HFFc6 (cell line): ENCODE results near the gene TXNRD2. TPM values are rescaled to one million over a fixed set of nuclear protein-coding genes. Genes with fewer than 3 reads are reported as not detected.
A peak's percentile ranks its signal among the peaks of the same experiment; 100 is the strongest.

Source experiments
- DNase-seq: peaks from one replicate; pipeline ENCODE4 v3.0.0-alpha.2; 2018
- H3K27ac Mint-ChIP-seq: 2 replicates; pipeline ENCODE4 v1.8.0; 2020; ENCODE audit warnings: mild to moderate bottlenecking, mixed read lengths
- H3K27me3 Mint-ChIP-seq: 2 replicates; pipeline ENCODE4 v1.8.0; 2021; ENCODE audit warnings: mild to moderate bottlenecking, moderate library complexity, mixed read lengths; ENCODE audit not compliant: insufficient read depth
- H3K36me3 Mint-ChIP-seq: 2 replicates; pipeline ENCODE4 v1.8.0; 2021; ENCODE audit warnings: low read depth, mixed read lengths
- H3K4me1 Mint-ChIP-seq: 2 replicates; pipeline ENCODE4 v1.8.0; 2020; ENCODE audit warnings: low read depth, mixed read lengths
- H3K4me3 Mint-ChIP-seq: 2 replicates; pipeline ENCODE4 v1.8.0; 2020; ENCODE audit warnings: mild to moderate bottlenecking, moderate library complexity, mixed read lengths
- H3K9me3 Mint-ChIP-seq: 2 replicates; pipeline ENCODE4 v1.8.0; 2020; ENCODE audit warnings: mild to moderate bottlenecking, mixed read lengths
- long read RNA-seq: library from polyadenylated mRNA; unstranded; transcript quantifications from one replicate; pipeline ENCODE4 v2.0.0, GENCODE V29; 2019
- total RNA-seq, 6 experiments: library from RNA; stranded (reverse); fragmentation: NEBNext Ultra II Directional; extraction: Animal tissue kit (Norgen Biotek cat#: 25700); gene quantifications; 2 replicates in 1 of 6; 3 replicates in 5 of 6; pipeline ENCODE4 v1.2.3, GENCODE V29; 2021
- TF ChIP-seq, protein P1 (sequence below): fragments of 200-600 bp; sonication (generic); IDR thresholded peaks from 2 replicates; pipeline ENCODE4 v1.5.0; 2021; ENCODE audit warnings: antibody characterized with exemption, mild to moderate bottlenecking

Gene TXNRD2
- total RNA-seq: 10 to 100 TPM; 24.8 to 30.6 (median 28.3) TPM
- long read RNA-seq, partial matches to known transcripts: 4 of 43 reads
- long read RNA-seq, other reads (novel, unspliced or antisense): 34 of 43 reads

- Mint-ChIP-seq H3K4me3 (peak within 1 kb of the TSS; percentile 94), H3K27ac (peak within 1 kb of the TSS; percentile 99), H3K4me1 (peaks cover 61% of the 10 kb centered on the region), H3K27me3 (peaks cover 2% of the 10 kb centered on the region; the same call in 1 of the 2 replicates), H3K9me3 (peaks cover 6% of the 10 kb centered on the region), H3K36me3 (peaks cover 30% of the 10 kb centered on the region)
- TF ChIP-seq, protein P1, sequence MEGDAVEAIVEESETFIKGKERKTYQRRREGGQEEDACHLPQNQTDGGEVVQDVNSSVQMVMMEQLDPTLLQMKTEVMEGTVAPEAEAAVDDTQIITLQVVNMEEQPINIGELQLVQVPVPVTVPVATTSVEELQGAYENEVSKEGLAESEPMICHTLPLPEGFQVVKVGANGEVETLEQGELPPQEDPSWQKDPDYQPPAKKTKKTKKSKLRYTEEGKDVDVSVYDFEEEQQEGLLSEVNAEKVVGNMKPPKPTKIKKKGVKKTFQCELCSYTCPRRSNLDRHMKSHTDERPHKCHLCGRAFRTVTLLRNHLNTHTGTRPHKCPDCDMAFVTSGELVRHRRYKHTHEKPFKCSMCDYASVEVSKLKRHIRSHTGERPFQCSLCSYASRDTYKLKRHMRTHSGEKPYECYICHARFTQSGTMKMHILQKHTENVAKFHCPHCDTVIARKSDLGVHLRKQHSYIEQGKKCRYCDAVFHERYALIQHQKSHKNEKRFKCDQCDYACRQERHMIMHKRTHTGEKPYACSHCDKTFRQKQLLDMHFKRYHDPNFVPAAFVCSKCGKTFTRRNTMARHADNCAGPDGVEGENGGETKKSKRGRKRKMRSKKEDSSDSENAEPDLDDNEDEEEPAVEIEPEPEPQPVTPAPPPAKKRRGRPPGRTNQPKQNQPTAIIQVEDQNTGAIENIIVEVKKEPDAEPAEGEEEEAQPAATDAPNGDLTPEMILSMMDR: no peak
- peak; percentile 33 for DNase-seq
Measured at GRCh38 chr22:19941365-19942082, at the start of gene TXNRD2, which contains the start of gene COMT. TSS of gene TXNRD2 (minus strand) at chr22:19941818. CDS start at chr22:19941803, 15 bp downstream. TSS of gene COMT (plus strand) at chr22:19941772. CDS start at chr22:19962527, 20,755 bp downstream.

DNA sequence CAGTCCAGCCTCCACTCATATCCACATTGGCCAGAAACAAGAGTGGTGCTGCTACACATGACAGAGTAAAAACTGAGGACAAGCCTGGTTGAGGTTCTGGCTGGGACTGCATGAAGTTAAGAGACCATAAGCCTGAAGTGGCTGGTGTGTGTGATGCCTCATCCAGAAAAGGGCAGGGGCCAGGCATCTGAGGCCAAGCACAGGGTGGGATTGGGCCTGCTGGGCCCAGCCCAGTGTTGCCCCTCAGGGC, 49.7 kb upstream of the TXNRD2 start:
- peaks cover 7% of the 10 kb centered on the region for H3K27me3 Mint-ChIP-seq
- TF ChIP-seq, protein P1: no peak
- DNase-seq: no peak
- H3K36me3 Mint-ChIP-seq: no peaks in the 10 kb centered on the region
- no peaks in the 10 kb centered on the region for H3K4me1 Mint-ChIP-seq
- no peaks in the 10 kb centered on the region for H3K9me3 Mint-ChIP-seq
- no peak overlapping the region for H3K4me3 Mint-ChIP-seq
- H3K27ac Mint-ChIP-seq: no peak overlapping the region

DNA sequence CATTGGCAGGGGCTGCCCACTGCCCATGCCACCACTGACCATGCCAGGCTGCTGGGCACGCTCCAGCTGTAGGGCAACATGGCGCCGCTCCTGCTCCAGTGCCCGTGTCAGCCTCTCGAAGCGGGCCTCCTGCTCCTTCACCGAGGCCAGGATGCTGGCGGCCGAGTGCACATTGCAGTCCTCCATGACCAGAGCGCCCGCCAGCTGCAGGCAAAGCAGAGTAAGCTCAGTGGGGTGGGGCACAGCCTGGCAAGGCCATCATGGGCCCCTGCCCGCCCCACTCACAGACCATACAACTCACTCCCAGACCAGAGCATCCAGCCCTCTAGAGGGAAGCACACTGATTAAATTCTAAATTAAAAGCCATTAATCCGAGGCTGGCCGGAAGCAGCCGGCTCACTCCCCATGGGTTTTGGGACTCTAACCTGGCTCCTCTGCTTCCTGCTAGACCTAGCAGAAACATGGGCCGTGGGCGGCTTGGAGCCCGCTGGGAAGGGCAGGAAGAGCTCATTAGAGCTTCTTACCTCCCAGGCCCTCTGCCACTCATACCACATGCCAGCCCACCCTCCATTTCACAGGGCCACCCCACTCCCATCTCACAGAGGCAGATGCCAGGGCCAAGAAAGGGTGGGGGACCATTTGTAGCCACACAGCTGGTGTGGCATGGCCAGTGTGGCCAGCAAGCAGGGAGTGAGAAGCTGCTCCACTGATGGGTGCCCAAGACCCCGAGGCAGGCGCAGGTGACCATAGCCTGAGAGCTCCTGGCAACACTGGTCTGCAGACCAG, 49.2 kb upstream of the TXNRD2 start:
- DNase-seq: no peak
- no peaks in the 10 kb centered on the region for H3K4me1 Mint-ChIP-seq
- no peak overlapping the region for H3K4me3 Mint-ChIP-seq
- peaks cover 7% of the 10 kb centered on the region for H3K27me3 Mint-ChIP-seq
- TF ChIP-seq, protein P1: no peak
- H3K27ac Mint-ChIP-seq: no peak overlapping the region
- no peaks in the 10 kb centered on the region for H3K36me3 Mint-ChIP-seq
- H3K9me3 Mint-ChIP-seq: no peaks in the 10 kb centered on the region

DNA sequence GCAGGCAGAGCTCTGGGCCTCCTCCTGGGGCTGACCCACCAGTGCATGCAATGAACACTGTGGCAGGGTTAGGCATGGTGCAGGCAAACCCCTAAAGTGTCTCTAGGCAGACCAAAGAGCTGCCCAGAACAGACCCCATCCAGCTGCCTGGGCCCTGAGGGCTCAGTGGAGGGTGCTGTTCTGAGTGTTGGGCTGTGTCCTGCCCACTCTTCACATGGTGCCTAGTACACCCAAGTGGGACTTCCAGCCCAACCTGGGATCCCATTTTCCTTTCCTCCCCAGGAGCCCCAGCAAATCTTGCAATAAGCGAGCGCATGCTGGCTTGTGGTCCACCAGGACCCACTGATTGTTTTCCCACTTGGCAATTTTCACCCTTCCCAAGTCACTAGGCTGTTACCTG, 48.6 kb upstream of the TXNRD2 start:
- Mint-ChIP-seq H3K27me3 (peaks cover 9% of the 10 kb centered on the region), H3K27ac (no peak overlapping the region), H3K9me3 (no peaks in the 10 kb centered on the region), H3K4me1 (no peaks in the 10 kb centered on the region), H3K36me3 (no peaks in the 10 kb centered on the region), H3K4me3 (no peak overlapping the region)
- DNase-seq: no peak
- TF ChIP-seq, protein P1: no peak

GRCh38 chr22:19989725-19990067, 48.1 kb upstream of the TXNRD2 start:
- Mint-ChIP-seq H3K27ac (no peak overlapping the region), H3K36me3 (no peaks in the 10 kb centered on the region), H3K4me3 (no peak overlapping the region), H3K27me3 (peaks cover 9% of the 10 kb centered on the region), H3K4me1 (peaks cover 3% of the 10 kb centered on the region), H3K9me3 (no peaks in the 10 kb centered on the region)
- no peak for DNase-seq
- TF ChIP-seq, protein P1: no peak
